ENCODE measurements around the gene ASB10. TPM values are rescaled to one million over a fixed set of nuclear protein-coding genes. Genes with fewer than 3 reads are reported as not detected.
A peak's percentile ranks its signal among the peaks of the same experiment; 100 is the strongest.

Gene ASB10
- polyA plus RNA-seq, 3 donors: not detected

- DNase-seq: no peak
- peaks cover 53 to 75% of the 10 kb centered on the region in 2 donors for H3K36me3 ChIP-seq (replicated peaks in 1 of 2; ENCODE audit: control insufficient read depth in 1 of 2, insufficient read depth in 2 of 2, low read length in 2 of 2)
Observed at GRCh38 chr7:151139791-151140190, 47.3 kb downstream of the ASB10 start.

GRCh38 chr7:151139071-151139790 is 47.8 kb downstream of the ASB10 start:
- no peak overlapping the region for H3K4me3 Mint-ChIP-seq
- Histone ChIP-seq H3K4me2 (replicated peaks; ENCODE audit: extremely low read depth, low read length, poor library complexity, severe bottlenecking) (no peak overlapping the region), H3K9ac (ENCODE audit: insufficient read depth, low read length, poor library complexity, severe bottlenecking) (no peak overlapping the region), H2AFZ (ENCODE audit: insufficient read depth, low read depth, low read length, poor library complexity, severe bottlenecking) (no peak overlapping the region), H4K20me1 (ENCODE audit: insufficient read depth, low read length) (peaks cover 4% of the 10 kb centered on the region), H3K27ac (ENCODE audit: low read depth in 1 of 2, low read length in 2 of 2) (no peak overlapping the region), H3K36me3 (replicated peaks in 1 of 2; ENCODE audit: control insufficient read depth in 1 of 2, insufficient read depth in 2 of 2, low read length in 2 of 2) (peaks cover 56 to 78% of the 10 kb centered on the region in 2 donors), H3K4me1 (ENCODE audit: control insufficient read depth in 1 of 2, insufficient read depth in 2 of 2, low read length in 2 of 2) (no peaks in the 10 kb centered on the region), H3K79me2 (ENCODE audit: insufficient read depth, low read length) (no peaks in the 10 kb centered on the region), H3K9me3 (replicated peaks in 1 of 2; ENCODE audit: control insufficient read depth in 1 of 2, insufficient read depth in 1 of 2, low read length in 2 of 2) (no peaks in the 10 kb centered on the region), H3K4me3 (replicated peaks in 1 of 3; ENCODE audit: low read depth in 2 of 3, low read length in 3 of 3) (no peak overlapping the region), H3K27me3 (ENCODE audit: control insufficient read depth in 2 of 2, insufficient read depth in 2 of 2, low read length in 2 of 2) (no peaks in the 10 kb centered on the region)
- 97% methylated on average over 12 of the region's 18 CpGs for WGBS (ENCODE audit: insufficient coverage)
- H3K27me3 Mint-ChIP-seq (ENCODE audit: low read depth in 3 of 3): peaks cover 0 to 3% (median 2%) of the 10 kb centered on the region in 3 donors
- peak overlapping the region in 2 of 7 donors; percentile 19 to 35 for H3K27ac Mint-ChIP-seq
- H3K9me3 Mint-ChIP-seq: no peaks in the 10 kb centered on the region
- no peak for TF ChIP-seq CTCF (IDR thresholded peaks at IDR 0.05)
- H3K4me1 Mint-ChIP-seq: no peaks in the 10 kb centered on the region
- DNase-seq: no peak
- H3K36me3 Mint-ChIP-seq: peaks cover 61 to 68% of the 10 kb centered on the region in 2 donors
- intact Hi-C loops (cut with micrococcal nuclease): no loop called here

More at GRCh38 chr7:151139791-151140190, 47.3 kb downstream of the ASB10 start:
- TF ChIP-seq CTCF (IDR thresholded peaks at IDR 0.05): no peak
- H3K4me2 ChIP-seq (replicated peaks; ENCODE audit: extremely low read depth, low read length, poor library complexity, severe bottlenecking): no peak overlapping the region
- Mint-ChIP-seq H3K4me1 (no peaks in the 10 kb centered on the region), H3K27me3 (ENCODE audit: low read depth in 3 of 3) (peaks cover 0 to 3% (median 2%) of the 10 kb centered on the region in 3 donors), H3K36me3 (peaks cover 60 to 67% of the 10 kb centered on the region in 2 donors), H3K9me3 (no peaks in the 10 kb centered on the region), H3K4me3 (no peak overlapping the region), H3K27ac (no peak overlapping the region)
- peaks cover 4% of the 10 kb centered on the region for H4K20me1 ChIP-seq (ENCODE audit: insufficient read depth, low read length)
- 100% methylated on average over 2 of the region's 9 CpGs for WGBS (ENCODE audit: insufficient coverage)
- H3K4me3 ChIP-seq (replicated peaks in 1 of 3; ENCODE audit: low read depth in 2 of 3, low read length in 3 of 3): no peak overlapping the region
- H2AFZ ChIP-seq (ENCODE audit: insufficient read depth, low read depth, low read length, poor library complexity, severe bottlenecking): no peak overlapping the region
- H3K79me2 ChIP-seq (ENCODE audit: insufficient read depth, low read length): no peaks in the 10 kb centered on the region
- no peak overlapping the region for H3K27ac ChIP-seq (ENCODE audit: low read depth in 1 of 2, low read length in 2 of 2)
- H3K4me1 ChIP-seq (ENCODE audit: control insufficient read depth in 1 of 2, insufficient read depth in 2 of 2, low read length in 2 of 2): no peaks in the 10 kb centered on the region
- no peak overlapping the region for H3K9ac ChIP-seq (ENCODE audit: insufficient read depth, low read length, poor library complexity, severe bottlenecking)
- H3K27me3 ChIP-seq (ENCODE audit: control insufficient read depth in 2 of 2, insufficient read depth in 2 of 2, low read length in 2 of 2): no peaks in the 10 kb centered on the region
- no peaks in the 10 kb centered on the region for H3K9me3 ChIP-seq (replicated peaks in 1 of 2; ENCODE audit: control insufficient read depth in 1 of 2, insufficient read depth in 1 of 2, low read length in 2 of 2)
- intact Hi-C loops (cut with micrococcal nuclease): no loop called here

All from CD14-positive monocyte (primary cell).